Omental fat pad (tissue), 4 donors: ENCODE results near the gene ARHGAP30. TPM values are rescaled to one million over a fixed set of nuclear protein-coding genes. Genes with fewer than 3 reads are reported as not detected.

ENCODE experiments used
- ATAC-seq: fragments of 150-250 bp; one replicate; pipeline ENCODE4 v1.9.1; 2016; ENCODE audit warnings: mild to moderate bottlenecking, moderate library complexity; ENCODE audit not compliant: low FRiP score
- DNase-seq: peaks from one replicate; pipeline ENCODE4 v3.0.0-alpha.2; 2019; ENCODE audit warnings: low spot score
- CTCF ChIP-seq, 3 donors: fragments of 450-650 bp; IDR thresholded peaks; one replicate each; pipeline ENCODE4 v1.5.1; 2016 to 2017; ENCODE audit warnings: antibody characterized with exemption in 3 of 3, mild to moderate bottlenecking in 3 of 3, moderate library complexity in 2 of 3
- total RNA-seq, 4 donors: library from RNA; depleted of rRNA; stranded (reverse); fragments of >200 nt; gene quantifications; one replicate each; pipeline ENCODE4 v1.1.0, GENCODE V29; 2016

ARHGAP30 gene
- total RNA-seq, 4 donors from 2014 or later = 9.8 to 32.3 (median 24.7) TPM

- DNase-seq (no peak), ATAC-seq (peak; percentile 69)
- TF ChIP-seq CTCF (IDR thresholded peaks at IDR 0.05) = no peak
These were observed 26.8 kb upstream of the ARHGAP30 start for GRCh38 chr1:161096530-161096929.

- no peak for DNase-seq
- no peak for TF ChIP-seq CTCF (IDR thresholded peaks at IDR 0.05)
- no peak for ATAC-seq
These were observed 26.3 kb upstream of the ARHGAP30 start for GRCh38 chr1:161096015-161096414.

GRCh38 chr1:161095230-161095629 lies 25.5 kb upstream of the ARHGAP30 start:
- ATAC-seq (no peak), DNase-seq (no peak)
- TF ChIP-seq CTCF (IDR thresholded peaks at IDR 0.05) = no peak

- DNase-seq (no peak), ATAC-seq (no peak)
- no peak for TF ChIP-seq CTCF (IDR thresholded peaks at IDR 0.05)
These were observed 24.8 kb upstream of the ARHGAP30 start for GRCh38 chr1:161094481-161094880.

- ATAC-seq = no peak
These were observed 22.9 kb upstream of the ARHGAP30 start for GRCh38 chr1:161092621-161093028.

GRCh38 chr1:161091796-161092507 lies 22.3 kb upstream of the ARHGAP30 start:
- ATAC-seq (no peak), DNase-seq (no peak)
- TF ChIP-seq CTCF (IDR thresholded peaks at IDR 0.05) = no peak

More at GRCh38 chr1:161092621-161093028, 22.9 kb upstream of the ARHGAP30 start:
- DNase-seq = no peak
- no peak for TF ChIP-seq CTCF (IDR thresholded peaks at IDR 0.05)

- ATAC-seq = no peak
- TF ChIP-seq CTCF (IDR thresholded peaks at IDR 0.05) = no peak
- no peak for DNase-seq
These were observed 21.4 kb upstream of the ARHGAP30 start for GRCh38 chr1:161091093-161091492.
